Endothelial cell of umbilical vein (primary cell): ENCODE results near the gene TSPOAP1. TPM values are rescaled to one million over a fixed set of nuclear protein-coding genes. Genes with fewer than 3 reads are reported as not detected.

Source experiments
- BruUV-seq: library from RNA; stranded (reverse); fragments of 400-500 nt; replicated peaks from 2 replicates; lab custom pipeline; 2021; lab: Mats Ljungman, UMichigan
- CTCF ChIA-PET: fragments of 300-600, 350-600 bp; sonication (Branson Sonifier 250); formaldehyde crosslinking; loops from one replicate; lab custom pipeline; 2021; ENCODE audit warnings: antibody characterized with exemption, inconsistent platforms; lab: Charles Lee
- POLR2A ChIA-PET: fragments of 300-600, 350-600 bp; sonication (Branson Sonifier 250); formaldehyde crosslinking; loops from one replicate; lab custom pipeline; 2021; ENCODE audit warnings: antibody characterized with exemption, inconsistent platforms; lab: Charles Lee
- DNase-seq: peaks from one replicate; pipeline ENCODE4 v3.0.0-alpha.2; 2011; ENCODE audit warnings: low read depth, low spot score
- FAIRE-seq: peaks from 2 replicates; lab custom pipeline; 2011; peaks lifted over from hg19 to GRCh38; lab: Jason Lieb, UNC
- H2AFZ ChIP-seq: 2 replicates; pipeline ENCODE4 v1.6.0; 2012; ENCODE audit warnings: low read depth, low read length, control low read depth, inconsistent platforms
- H3K27ac ChIP-seq: 2 replicates; pipeline ENCODE4 v1.5.1; 2011; ENCODE audit warnings: low read depth, mild to moderate bottlenecking, control low read depth, low read length, moderate library complexity; ENCODE audit not compliant: insufficient read depth
- H3K27me3 ChIP-seq, 2 experiments: 2 replicates each; pipeline versions ENCODE4 v1.6.0 to v1.6.1; 2011; ENCODE audit warnings: low read length in 2 of 2, mixed read lengths in 1 of 2; ENCODE audit not compliant: control insufficient read depth in 2 of 2, insufficient read depth in 2 of 2
- H3K36me3 ChIP-seq, 2 experiments: 2 replicates in 1 of 2; 3 replicates in 1 of 2; pipeline ENCODE4 v1.5.1; 2011; ENCODE audit warnings: low read length in 2 of 2, mild to moderate bottlenecking in 1 of 2, moderate library complexity in 1 of 2; ENCODE audit not compliant: control insufficient read depth in 2 of 2, insufficient read depth in 2 of 2; ENCODE audit errors: extremely low read depth in 1 of 2
- H3K4me1 ChIP-seq: 3 replicates; pipeline ENCODE4 v1.5.1; 2011; ENCODE audit warnings: mild to moderate bottlenecking, low read length; ENCODE audit not compliant: control insufficient read depth, insufficient read depth; ENCODE audit errors: extremely low read depth
- H3K4me2 ChIP-seq: 2 replicates; pipeline ENCODE4 v1.6.1; 2011; ENCODE audit warnings: low read length, control low read depth, mixed read lengths; ENCODE audit not compliant: insufficient read depth
- H3K4me3 ChIP-seq, 3 experiments: fragments of 200-600 bp in 1 of 3; sonication (generic), shearing (Covaris generic) in 1 of 3; replicated peaks in 1 of 3; 2 replicates each; pipeline ENCODE4 v1.5.1; 2011 to 2016; ENCODE audit warnings: control low read depth in 3 of 3, low read length in 3 of 3, mild to moderate bottlenecking in 2 of 3, inconsistent platforms in 1 of 3, low read depth in 1 of 3, moderate library complexity in 1 of 3; ENCODE audit not compliant: insufficient read depth in 1 of 3
- H3K79me2 ChIP-seq: 2 replicates; pipeline ENCODE4 v1.6.0; 2012; ENCODE audit warnings: low read length, inconsistent platforms; ENCODE audit not compliant: control insufficient read depth, insufficient read depth
- H3K9ac ChIP-seq: replicated peaks from 2 replicates; pipeline ENCODE3; 2011; ENCODE audit warnings: low read length, control low read depth; ENCODE audit not compliant: insufficient read depth; ENCODE audit errors: extremely low read depth
- H3K9me1 ChIP-seq: replicated peaks from 3 replicates; pipeline ENCODE4 v1.6.0; 2011; ENCODE audit warnings: mild to moderate bottlenecking, low read length; ENCODE audit not compliant: control insufficient read depth, insufficient read depth; ENCODE audit errors: extremely low read depth
- H3K9me3 ChIP-seq: replicated peaks from 2 replicates; pipeline ENCODE4 v1.5.1; 2012; ENCODE audit warnings: low read length, inconsistent platforms; ENCODE audit not compliant: control insufficient read depth, insufficient read depth
- H4K20me1 ChIP-seq: replicated peaks from 2 replicates; pipeline ENCODE3; 2011; ENCODE audit warnings: mild to moderate bottlenecking, low read length; ENCODE audit not compliant: control insufficient read depth, insufficient read depth; ENCODE audit errors: extremely low read depth
- EZH2 ChIP-seq: IDR thresholded peaks from 2 replicates; pipeline ENCODE4 v1.6.1; 2012; ENCODE audit warnings: borderline replicate concordance, low read depth, mild to moderate bottlenecking, moderate library complexity, low read length, inconsistent platforms; ENCODE audit not compliant: severe bottlenecking
- FOS ChIP-seq: IDR thresholded peaks from 2 replicates; pipeline ENCODE4 v1.6.1; 2011; ENCODE audit warnings: mild to moderate bottlenecking, low read length, moderate library complexity, borderline replicate concordance; ENCODE audit not compliant: insufficient read depth
- GATA2 ChIP-seq: IDR thresholded peaks from 2 replicates; pipeline ENCODE4 v1.7.0; 2011; ENCODE audit warnings: low read depth, mild to moderate bottlenecking, moderate library complexity, mixed read lengths, low read length; ENCODE audit not compliant: insufficient read length, insufficient read depth
- JUN ChIP-seq: IDR thresholded peaks from 2 replicates; pipeline ENCODE4 v1.6.1; 2011; ENCODE audit warnings: borderline replicate concordance, low read depth; ENCODE audit not compliant: insufficient read length, insufficient read depth
- MYC ChIP-seq: IDR thresholded peaks from one replicate; pipeline ENCODE4 v1.6.1; 2011; ENCODE audit warnings: mild to moderate bottlenecking, low read depth, low read length
- POLR2A ChIP-seq: IDR thresholded peaks from 2 replicates; pipeline ENCODE4 v1.6.1; 2012; ENCODE audit warnings: low read depth, mild to moderate bottlenecking, control low read depth, low read length
- POLR2AphosphoS5 ChIP-seq: IDR thresholded peaks from 2 replicates; pipeline ENCODE4 v1.6.1; 2012; ENCODE audit warnings: low read depth, mild to moderate bottlenecking, control low read depth, low read length, moderate library complexity; ENCODE audit not compliant: insufficient read depth
- dilution Hi-C: fragments of 300-500 bp; cut with MboI; formaldehyde crosslinking; loops from one replicate; pipeline ENCODE4 v1.15.0; 2019; ENCODE audit warnings: low sequenced_read_pairs; ENCODE audit not compliant: extremely low pct_ligation_motif_present
- intact Hi-C: fragments of 100-400 bp; cut with micrococcal nuclease; formaldehyde crosslinking; loops from one replicate; pipeline ENCODE4 v1.10.0; 2022
- polyA plus RNA-seq, 4 experiments: library from polyadenylated mRNA; depleted of rRNA in 3 of 4; stranded (reverse) in 3 of 4; unstranded in 1 of 4; fragments of >200 nt; gene quantifications; 2 replicates each; pipeline versions ENCODE4 v1.2.1 to v1.2.3, GENCODE V29; 2011 to 2012; ENCODE audit warnings: missing spikeins in 1 of 4
- total RNA-seq: library from RNA; stranded (reverse); gene quantifications from 2 replicates; pipeline ENCODE4 v1.2.3, GENCODE V29; 2021
- TF ChIP-seq, protein P1 (sequence below): IDR thresholded peaks from 2 replicates; pipeline ENCODE4 v1.6.1; 2011; ENCODE audit not compliant: insufficient read depth, insufficient read length
- TF ChIP-seq, protein P2 (sequence below), 2 donors: IDR thresholded peaks; 1 replicate in 1 of 2; 2 replicates in 1 of 2; pipeline ENCODE4 v1.5.1; 2011; ENCODE audit warnings: low read length in 2 of 2, mild to moderate bottlenecking in 2 of 2, moderate library complexity in 2 of 2, control low read depth in 1 of 2, inconsistent platforms in 1 of 2, low read depth in 1 of 2; ENCODE audit not compliant: insufficient read depth in 1 of 2; ENCODE audit errors: extremely low read depth in 1 of 2

Gene TSPOAP1
- total and polyA plus RNA-seq, 2 donors (not counting 3 experiments of a cell fraction or from before 2014, with no cell fraction given), result not detected

DNA sequence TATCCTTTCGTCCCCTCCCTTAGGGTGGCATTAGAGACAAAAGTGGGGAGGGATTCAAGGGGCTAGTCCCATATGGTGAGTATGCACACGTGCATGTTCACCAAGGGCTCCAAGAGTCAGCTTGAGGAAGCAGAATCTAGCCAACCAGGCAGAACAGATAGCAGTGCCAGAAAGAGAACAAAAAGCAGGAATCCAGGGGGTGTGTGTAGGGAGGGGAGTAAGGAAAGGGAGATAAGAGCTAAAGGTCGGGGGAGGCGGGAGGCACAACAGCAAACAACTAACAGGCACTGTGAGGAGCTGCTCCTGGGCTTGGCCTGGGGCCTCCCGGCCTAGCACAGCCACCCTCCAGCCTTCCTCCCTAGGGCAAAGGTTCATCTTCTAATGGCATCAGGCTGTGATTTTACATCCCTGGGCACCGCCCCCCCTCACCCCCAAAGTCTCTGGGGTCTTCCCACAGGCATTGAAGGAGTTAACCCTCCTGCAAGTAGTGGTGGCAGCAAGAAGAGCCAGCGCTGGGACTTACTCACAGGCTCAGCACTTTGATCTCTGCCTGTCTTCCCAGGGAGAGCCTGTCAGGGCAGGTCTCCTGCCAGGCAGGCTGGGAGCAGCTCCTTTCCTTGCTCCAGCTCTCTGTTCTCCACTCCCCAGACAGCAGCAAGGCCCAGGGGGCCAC is 35.8 kb upstream of the TSPOAP1 start:
- H2AFZ ChIP-seq, result no peak overlapping the region
- dilution Hi-C loops (no loop called here), intact Hi-C loops (no loop called here)
- peaks cover 0 to 6% of the 10 kb centered on the region in 2 experiments for H3K27me3 ChIP-seq
- POLR2A ChIA-PET, result no interaction called here
- H3K9me1 ChIP-seq, result no peaks in the 10 kb centered on the region
- CTCF ChIA-PET, result interaction anchor here (1.1 to 2.1 kb wide), 3 partner anchors 10 to 53 kb away, joined by 4 to 6 read pairs (median 5); partner anchors contain the start of gene RNF43
- H3K9me3 ChIP-seq, result no peaks in the 10 kb centered on the region
- H3K9ac ChIP-seq, result no peak overlapping the region
- no peaks in the 10 kb centered on the region for H3K36me3 ChIP-seq
- no peaks in the 10 kb centered on the region for H3K4me1 ChIP-seq
- TF ChIP-seq, protein P1, sequence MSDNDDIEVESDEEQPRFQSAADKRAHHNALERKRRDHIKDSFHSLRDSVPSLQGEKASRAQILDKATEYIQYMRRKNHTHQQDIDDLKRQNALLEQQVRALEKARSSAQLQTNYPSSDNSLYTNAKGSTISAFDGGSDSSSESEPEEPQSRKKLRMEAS, result no peak
- TF ChIP-seq GATA2 (no peak), POLR2AphosphoS5 (no peak), MYC (no peak), FOS (no peak), POLR2A (no peak), JUN (no peak), EZH2 (no peak)
- TF ChIP-seq, protein P2, sequence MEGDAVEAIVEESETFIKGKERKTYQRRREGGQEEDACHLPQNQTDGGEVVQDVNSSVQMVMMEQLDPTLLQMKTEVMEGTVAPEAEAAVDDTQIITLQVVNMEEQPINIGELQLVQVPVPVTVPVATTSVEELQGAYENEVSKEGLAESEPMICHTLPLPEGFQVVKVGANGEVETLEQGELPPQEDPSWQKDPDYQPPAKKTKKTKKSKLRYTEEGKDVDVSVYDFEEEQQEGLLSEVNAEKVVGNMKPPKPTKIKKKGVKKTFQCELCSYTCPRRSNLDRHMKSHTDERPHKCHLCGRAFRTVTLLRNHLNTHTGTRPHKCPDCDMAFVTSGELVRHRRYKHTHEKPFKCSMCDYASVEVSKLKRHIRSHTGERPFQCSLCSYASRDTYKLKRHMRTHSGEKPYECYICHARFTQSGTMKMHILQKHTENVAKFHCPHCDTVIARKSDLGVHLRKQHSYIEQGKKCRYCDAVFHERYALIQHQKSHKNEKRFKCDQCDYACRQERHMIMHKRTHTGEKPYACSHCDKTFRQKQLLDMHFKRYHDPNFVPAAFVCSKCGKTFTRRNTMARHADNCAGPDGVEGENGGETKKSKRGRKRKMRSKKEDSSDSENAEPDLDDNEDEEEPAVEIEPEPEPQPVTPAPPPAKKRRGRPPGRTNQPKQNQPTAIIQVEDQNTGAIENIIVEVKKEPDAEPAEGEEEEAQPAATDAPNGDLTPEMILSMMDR (IDR thresholded peaks at IDR 0.05; ENCODE audit: extremely low read depth in 1 of 2, insufficient read depth in 1 of 2, low read depth in 1 of 2, low read length in 2 of 2), result no peak
- DNase-seq, result no peak
- no peak for FAIRE-seq
- BruUV-seq, result no TSS peak
- no peaks in the 10 kb centered on the region for H3K79me2 ChIP-seq
- H4K20me1 ChIP-seq, result no peaks in the 10 kb centered on the region
- no peak overlapping the region for H3K4me3 ChIP-seq
- H3K4me2 ChIP-seq, result no peak overlapping the region
- H3K27ac ChIP-seq, result no peak overlapping the region
